GM23248 (cell line): ENCODE results near the gene GADD45GIP1.

Source experiments
- EZH2 ChIP-seq: fragments of 200-600 bp; sonication (generic); IDR thresholded peaks from 2 replicates; pipeline ENCODE4 v1.6.1; 2018; ENCODE audit warnings: antibody characterized with exemption, mild to moderate bottlenecking; ENCODE audit not compliant: insufficient read depth, poor library complexity, severe bottlenecking
- EZH2phosphoT487 ChIP-seq: fragments of 200-600 bp; sonication (generic); IDR thresholded peaks from 2 replicates; pipeline ENCODE4 v1.6.1; 2018; ENCODE audit warnings: antibody characterized with exemption, moderate library complexity, mild to moderate bottlenecking, low read depth; ENCODE audit not compliant: insufficient read depth

- TF ChIP-seq EZH2 = no peak
- no peak for TF ChIP-seq EZH2phosphoT487
Observed at GRCh38 chr19:12975221-12975741, 18.3 kb upstream of the GADD45GIP1 start.
